PC-9 (cell line): Measurements from ENCODE around the gene TMEM94.

ENCODE experiments used
- CTCF ChIP-seq: fragments of 200-600 bp; sonication (generic); conservative IDR thresholded peaks from 2 replicates; pipeline ENCODE4 v1.6.1; 2017; ENCODE audit warnings: mixed run types, antibody characterized with exemption, mild to moderate bottlenecking, moderate library complexity
- EZH2 ChIP-seq: fragments of 200-600 bp; sonication (generic); IDR thresholded peaks from 2 replicates; pipeline ENCODE4 v1.8.0; 2017; ENCODE audit warnings: antibody characterized with exemption, low read depth

DNA sequence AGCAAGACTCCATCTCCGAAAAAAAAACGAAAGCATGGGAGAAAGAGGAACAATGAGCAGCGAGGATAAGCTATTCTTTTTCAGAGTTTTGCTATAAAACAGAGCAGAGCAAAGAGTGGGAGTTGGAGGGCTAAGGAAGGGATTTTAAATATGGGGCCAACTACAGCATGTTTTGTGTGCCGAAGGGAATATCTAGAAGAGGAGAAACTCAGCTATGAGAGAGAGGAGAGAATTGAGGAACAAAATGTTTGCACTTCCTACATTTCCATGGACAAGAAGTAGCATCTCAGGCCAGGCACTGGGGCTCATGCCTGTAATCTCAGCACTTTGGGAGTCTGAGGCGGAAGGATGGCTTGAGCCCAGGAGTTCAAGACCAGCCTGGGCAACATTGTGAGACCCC lies 37.9 kb upstream of the TMEM94 start:
- TF ChIP-seq CTCF = no peak
- no peak for TF ChIP-seq EZH2
